ENCODE results near the gene LRBA.

DNA sequence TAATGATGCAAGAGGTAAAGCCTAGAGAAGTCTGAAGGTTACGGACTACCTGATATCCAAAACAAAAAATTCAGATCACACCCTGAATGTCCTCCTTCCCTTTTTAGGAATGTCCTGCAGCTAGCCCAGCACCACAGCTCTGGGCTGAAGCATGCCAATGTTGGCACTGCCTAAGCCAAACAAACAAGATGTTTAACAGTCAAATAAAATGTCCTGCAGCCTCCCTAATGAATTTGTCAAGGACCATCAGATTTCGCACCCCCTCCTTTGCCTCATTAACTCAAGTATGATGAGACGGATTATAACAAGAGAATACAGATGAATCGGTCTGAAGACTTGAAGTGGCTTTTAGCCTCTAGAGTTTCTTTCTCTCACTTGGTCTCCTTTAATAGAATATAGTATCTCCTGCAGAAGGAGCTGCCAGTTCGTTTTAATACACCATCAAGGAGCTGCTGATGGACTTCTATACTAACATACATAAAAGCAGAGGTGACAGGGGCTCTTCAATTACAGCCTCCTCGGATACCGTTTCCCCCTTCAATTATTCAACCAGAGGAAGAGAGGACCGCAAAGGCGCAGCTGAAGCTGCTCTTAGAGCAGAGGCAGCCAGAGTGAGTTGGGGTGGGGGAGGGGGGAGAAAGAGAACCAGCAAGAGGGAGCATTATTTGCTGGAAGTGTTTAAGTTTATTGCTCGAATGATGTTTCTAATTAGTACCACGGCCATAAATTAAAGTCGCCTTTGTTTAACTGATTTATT, 436.2 kb downstream of the LRBA start:
- TF ChIP-seq, protein P1, sequence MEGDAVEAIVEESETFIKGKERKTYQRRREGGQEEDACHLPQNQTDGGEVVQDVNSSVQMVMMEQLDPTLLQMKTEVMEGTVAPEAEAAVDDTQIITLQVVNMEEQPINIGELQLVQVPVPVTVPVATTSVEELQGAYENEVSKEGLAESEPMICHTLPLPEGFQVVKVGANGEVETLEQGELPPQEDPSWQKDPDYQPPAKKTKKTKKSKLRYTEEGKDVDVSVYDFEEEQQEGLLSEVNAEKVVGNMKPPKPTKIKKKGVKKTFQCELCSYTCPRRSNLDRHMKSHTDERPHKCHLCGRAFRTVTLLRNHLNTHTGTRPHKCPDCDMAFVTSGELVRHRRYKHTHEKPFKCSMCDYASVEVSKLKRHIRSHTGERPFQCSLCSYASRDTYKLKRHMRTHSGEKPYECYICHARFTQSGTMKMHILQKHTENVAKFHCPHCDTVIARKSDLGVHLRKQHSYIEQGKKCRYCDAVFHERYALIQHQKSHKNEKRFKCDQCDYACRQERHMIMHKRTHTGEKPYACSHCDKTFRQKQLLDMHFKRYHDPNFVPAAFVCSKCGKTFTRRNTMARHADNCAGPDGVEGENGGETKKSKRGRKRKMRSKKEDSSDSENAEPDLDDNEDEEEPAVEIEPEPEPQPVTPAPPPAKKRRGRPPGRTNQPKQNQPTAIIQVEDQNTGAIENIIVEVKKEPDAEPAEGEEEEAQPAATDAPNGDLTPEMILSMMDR (IDR thresholded peaks at IDR 0.05; ENCODE audit: borderline replicate concordance, extremely low read depth, low read length, poor library complexity, severe bottlenecking): no peak
- TF ChIP-seq EZH2 (IDR thresholded peaks at IDR 0.05; ENCODE audit: borderline replicate concordance, low read depth, low read length, severe bottlenecking): no peak
